GM21825 (cell line): ENCODE measurements around the gene MAST4.
"Not testable (repeated sequence)": the region's sequence is repeated elsewhere in the genome, so short reads cannot be mapped to it uniquely, and the experiment has no call there.

Experiments used
- ATAC-seq: cut with Tn5 transposase; IDR thresholded peaks from one replicate; pipeline ENCODE4 v1.9.1; 2021; ENCODE audit warnings: mild to moderate bottlenecking, moderate library complexity; ENCODE audit not compliant: unreplicated experiment

MAST4 gene

GRCh38 chr5:66694036-66694435 lies 97.8 kb downstream of the MAST4 start:
- no peak for ATAC-seq

DNA sequence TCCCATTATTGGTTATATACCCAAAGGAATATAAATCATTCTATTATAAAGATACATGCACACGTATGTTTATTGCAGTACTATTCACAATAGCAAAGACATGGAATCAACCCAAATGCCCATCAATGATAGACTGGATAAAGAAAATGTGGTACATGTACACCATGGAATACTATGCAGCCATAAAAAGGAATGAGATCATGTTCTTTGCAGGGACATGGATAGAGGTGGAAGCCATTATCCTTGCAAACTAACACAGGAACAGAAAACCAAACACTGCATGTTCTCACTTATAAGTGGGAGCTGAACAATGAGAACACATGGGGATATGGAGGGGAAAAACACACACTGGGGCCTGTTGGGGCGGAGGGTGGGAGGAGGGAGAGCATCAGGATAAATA lies 99.6 kb downstream of the MAST4 start:
- not testable (repeated sequence) for ATAC-seq

GRCh38 chr5:66697796-66698564 lies 101.8 kb downstream of the MAST4 start:
- no peak for ATAC-seq

DNA sequence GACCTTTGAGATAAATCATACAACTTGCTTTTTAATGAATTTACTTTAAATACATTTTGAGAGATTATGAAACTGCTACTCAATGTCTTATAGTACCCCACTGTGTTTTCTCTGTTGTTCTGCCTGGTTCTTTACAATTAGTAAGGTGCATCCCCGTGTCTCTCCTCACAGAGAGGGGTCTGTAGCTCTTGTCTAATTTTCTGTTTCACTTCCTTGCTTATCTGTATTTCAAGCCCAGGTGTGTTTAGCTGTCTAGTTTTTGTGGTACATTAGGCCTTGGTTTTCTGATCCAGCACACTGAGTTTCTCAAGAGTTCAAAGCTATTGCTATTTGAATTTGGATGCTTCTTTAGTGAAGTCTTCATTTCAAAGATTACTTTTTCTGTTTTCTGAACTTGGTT lies 105.1 kb downstream of the MAST4 start:
- peak; percentile 92 for ATAC-seq

DNA sequence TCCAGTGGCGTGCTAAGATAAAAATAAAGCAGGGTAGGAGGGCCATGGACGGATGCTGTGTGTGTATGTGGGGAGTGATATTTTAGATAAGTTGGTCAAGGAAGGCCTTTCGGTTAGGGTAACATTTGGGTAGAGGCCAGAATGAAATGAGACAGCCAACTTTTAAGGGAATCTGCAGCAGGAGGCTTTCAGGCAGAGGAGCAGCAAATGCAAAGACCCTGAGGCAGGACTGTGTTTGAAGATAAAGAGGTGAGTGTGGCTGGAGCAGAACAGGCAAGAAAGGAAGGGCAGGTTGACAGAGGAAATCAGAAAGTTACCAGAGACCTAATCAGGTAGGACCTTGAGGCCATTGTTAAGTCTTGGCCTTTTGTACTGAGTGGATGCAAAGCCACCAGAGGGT lies 106.2 kb downstream of the MAST4 start:
- no peak for ATAC-seq

- ATAC-seq = no peak
Observed at GRCh38 chr5:66704790-66705425, 108.7 kb downstream of the MAST4 start.

- peak; percentile 52 for ATAC-seq
Observed at GRCh38 chr5:66708368-66708767, 112.2 kb downstream of the MAST4 start.

DNA sequence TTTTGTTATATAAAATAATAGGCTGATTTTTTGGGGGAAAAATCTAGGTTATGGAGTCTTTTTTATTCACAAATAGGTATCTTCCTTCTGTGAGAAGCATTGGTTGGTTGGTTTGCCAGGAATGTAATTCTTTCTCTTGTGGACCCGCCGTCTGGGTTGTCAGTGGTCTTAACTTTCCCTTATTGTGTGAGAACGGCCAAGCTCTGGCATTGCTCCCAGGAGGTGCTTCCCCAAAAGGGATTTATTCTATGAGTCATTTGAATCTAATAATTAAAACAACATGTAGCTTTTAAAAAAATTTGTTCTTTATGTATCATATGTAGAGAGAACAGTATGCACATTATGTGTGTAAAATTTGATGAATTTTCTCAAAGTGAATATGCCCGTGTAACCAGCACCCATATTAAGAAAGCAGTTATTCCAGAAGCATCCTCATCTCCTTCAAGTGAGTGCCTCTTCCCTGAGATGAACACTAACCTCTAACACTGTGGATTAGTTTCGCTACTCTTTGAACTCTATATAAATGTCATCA lies 114.4 kb downstream of the MAST4 start:
- no peak for ATAC-seq

- no peak for ATAC-seq
Observed at GRCh38 chr5:66713998-66714397, 117.8 kb downstream of the MAST4 start.

DNA sequence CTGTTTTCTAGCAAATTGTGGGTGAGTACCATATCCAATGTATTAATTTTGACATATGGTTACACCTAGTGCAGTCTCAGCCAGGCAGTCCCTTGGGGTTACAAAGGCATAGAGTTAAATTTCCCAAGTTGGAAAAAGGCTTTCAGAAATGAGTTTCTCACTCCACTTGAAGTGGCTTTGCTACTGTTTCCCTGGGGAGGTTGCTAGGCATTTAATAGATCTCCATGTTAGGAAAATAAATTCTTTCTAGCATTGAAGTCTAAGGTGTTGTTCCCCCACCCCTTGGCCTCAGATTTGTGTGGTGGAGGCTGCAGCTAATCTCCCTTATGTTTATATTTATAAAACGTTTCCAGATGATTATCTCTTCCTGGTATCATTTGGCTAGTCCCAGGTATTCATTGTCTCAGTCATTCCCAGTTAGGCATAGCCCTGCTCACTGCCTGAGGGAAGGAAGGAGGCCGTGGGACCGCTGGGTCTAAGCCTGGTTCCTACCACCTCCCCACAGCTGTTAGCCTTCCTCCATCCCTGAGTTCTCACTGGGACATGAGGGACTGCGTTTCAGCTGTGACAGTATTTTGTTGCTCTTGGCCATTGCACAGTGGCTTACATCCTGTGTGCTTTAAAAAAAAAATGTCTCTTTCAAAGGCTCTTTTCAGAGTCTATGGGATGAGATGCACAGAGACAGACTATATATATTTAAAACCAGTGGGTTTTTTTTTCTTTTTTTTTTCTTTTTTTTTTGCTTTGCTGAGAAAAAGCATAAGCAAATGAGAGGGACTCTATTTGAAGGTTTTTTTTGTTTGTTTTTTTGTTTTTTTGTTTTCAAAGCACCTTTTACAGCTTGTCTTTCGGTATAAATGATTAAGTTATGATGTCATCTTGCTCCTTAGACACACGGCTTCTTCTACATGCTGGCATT lies 121.5 kb downstream of the MAST4 start:
- ATAC-seq = no peak

GRCh38 chr5:66718374-66719002 lies 122.3 kb downstream of the MAST4 start:
- no peak for ATAC-seq

DNA sequence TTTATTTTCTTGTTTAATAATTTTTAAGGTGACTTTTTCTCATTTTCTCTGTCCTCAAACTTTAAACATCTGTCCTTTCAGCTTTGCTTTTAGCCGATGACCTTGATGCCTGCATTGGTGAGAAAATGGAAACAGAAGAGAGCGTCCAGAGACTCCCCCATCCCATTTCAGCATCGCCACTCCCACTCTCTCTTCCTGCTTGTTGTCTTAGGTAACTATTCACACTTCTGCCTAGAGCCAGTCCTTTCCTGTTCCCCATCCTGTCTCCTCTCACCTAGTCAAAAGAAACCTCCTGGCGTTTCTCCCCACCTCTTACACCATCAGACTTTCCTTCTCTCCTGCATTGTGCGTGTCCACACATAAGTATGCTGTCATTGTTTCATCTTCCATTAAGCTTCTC lies 124.6 kb downstream of the MAST4 start:
- ATAC-seq = no peak

DNA sequence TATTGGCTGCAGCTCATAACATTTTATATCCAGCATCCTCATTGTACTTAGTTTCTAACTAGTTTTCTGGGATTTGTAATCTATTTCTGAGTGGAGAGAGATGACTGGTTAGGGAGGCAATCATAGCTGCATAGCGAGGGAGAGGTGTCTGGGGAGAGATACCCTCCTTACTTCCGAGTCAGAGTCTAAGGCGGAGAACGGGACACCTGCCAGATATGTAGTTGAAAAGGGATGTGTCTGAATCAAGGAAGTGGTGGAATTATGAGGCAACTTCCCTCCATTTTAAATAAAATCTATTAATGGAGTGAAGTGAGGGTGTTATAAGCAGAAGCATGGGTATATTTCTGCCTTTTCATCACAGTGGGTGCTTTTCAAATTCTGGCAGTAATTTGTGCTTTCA lies 126.5 kb downstream of the MAST4 start:
- ATAC-seq = no peak

- ATAC-seq = no peak
Observed at GRCh38 chr5:66724349-66725139, 128.4 kb downstream of the MAST4 start.

GRCh38 chr5:66727630-66728029 lies 131.4 kb downstream of the MAST4 start:
- no peak for ATAC-seq

DNA sequence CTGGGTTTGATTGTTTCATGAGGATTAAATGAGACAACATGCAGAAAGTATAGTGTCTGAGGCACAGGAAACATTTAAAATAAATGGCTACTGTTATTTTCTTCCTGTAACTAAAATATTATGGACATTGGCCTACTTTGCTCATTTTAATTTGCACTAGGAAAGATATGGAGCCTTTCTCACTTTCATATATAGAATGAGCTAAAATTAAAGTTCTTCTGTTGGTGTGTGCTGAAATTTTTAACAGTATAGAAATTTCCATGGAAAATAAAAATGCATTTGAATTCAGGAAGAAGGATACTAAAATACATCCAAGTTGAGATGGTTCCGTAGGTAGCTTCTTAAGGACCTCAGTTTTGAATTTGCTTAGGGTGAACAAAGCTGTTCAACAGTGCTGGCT lies 131.9 kb downstream of the MAST4 start:
- no peak for ATAC-seq

DNA sequence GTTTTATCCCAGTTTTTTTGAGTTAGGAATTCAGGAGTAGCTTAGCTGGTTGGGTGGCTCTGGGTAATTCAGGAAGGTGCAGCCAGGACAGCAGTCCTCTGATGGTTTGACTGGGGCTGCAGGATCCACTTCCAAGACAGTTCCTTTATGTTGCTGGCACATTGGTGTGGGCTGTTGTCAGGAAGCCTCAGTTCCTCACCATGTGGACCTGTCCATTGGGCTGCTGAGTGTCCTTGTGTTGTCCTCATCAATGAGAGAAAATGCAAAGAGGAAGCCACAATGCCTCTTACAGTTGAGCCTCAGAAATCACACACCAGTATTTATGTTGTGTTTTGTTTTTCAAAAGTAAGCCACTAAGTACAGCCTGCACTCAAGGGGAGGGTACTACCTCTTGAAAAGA lies 140.9 kb downstream of the MAST4 start:
- no peak for ATAC-seq

DNA sequence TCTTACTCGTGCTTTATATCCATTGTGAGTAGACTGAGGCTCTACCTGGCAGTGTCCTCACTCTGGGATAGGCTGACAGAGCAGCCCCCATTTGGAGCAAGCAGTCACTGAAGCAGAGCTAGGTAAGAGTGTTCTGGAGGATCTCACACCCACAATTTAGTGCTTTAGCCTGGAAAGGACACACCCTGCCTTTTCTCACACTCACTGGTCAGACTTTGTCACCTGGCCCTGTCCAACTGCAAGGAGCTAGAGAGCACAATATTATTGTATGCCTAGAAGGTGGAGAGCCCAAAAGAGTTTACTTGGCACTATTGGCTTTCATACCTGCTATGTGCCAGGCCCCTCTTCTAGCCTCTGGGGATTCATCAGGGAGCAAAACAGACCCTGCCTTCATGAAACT lies 141.9 kb downstream of the MAST4 start:
- no peak for ATAC-seq

DNA sequence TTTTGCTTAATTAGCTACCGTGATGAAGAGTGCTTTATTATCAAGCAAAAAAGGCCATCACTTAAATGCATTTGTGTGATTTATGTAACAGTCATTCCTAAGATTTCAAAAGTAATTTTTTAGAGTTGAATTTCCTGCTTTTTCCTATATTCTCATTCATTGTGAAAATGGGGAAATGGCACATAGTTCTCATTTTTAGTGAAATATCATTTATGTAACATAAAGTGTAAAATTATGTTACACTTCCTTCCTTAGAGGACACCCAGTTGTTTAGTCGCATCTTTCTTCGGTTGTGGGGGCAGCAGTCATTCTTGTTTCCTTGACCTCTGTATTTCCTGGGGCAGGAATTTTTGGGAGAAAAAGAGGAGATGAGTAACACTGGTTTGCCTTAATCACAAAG lies 142.8 kb downstream of the MAST4 start:
- no peak for ATAC-seq

- no peak for ATAC-seq
Observed at GRCh38 chr5:66739951-66740350, 143.8 kb downstream of the MAST4 start.
